ENCODE results near the gene HOOK2. TPM values are rescaled to one million over a fixed set of nuclear protein-coding genes. Genes with fewer than 3 reads are reported as not detected.
"Not testable (repeated sequence)": the region's sequence is repeated elsewhere in the genome, so short reads cannot be mapped to it uniquely, and the experiment has no call there.

HOOK2 gene, protein sequence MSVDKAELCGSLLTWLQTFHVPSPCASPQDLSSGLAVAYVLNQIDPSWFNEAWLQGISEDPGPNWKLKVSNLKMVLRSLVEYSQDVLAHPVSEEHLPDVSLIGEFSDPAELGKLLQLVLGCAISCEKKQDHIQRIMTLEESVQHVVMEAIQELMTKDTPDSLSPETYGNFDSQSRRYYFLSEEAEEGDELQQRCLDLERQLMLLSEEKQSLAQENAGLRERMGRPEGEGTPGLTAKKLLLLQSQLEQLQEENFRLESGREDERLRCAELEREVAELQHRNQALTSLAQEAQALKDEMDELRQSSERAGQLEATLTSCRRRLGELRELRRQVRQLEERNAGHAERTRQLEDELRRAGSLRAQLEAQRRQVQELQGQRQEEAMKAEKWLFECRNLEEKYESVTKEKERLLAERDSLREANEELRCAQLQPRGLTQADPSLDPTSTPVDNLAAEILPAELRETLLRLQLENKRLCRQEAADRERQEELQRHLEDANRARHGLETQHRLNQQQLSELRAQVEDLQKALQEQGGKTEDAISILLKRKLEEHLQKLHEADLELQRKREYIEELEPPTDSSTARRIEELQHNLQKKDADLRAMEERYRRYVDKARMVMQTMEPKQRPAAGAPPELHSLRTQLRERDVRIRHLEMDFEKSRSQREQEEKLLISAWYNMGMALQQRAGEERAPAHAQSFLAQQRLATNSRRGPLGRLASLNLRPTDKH
- 28.7 TPM for polyA plus RNA-seq (2013, experiment 1 of 2)
- 27.5 TPM for polyA plus RNA-seq (2013, experiment 2 of 2)

DNA sequence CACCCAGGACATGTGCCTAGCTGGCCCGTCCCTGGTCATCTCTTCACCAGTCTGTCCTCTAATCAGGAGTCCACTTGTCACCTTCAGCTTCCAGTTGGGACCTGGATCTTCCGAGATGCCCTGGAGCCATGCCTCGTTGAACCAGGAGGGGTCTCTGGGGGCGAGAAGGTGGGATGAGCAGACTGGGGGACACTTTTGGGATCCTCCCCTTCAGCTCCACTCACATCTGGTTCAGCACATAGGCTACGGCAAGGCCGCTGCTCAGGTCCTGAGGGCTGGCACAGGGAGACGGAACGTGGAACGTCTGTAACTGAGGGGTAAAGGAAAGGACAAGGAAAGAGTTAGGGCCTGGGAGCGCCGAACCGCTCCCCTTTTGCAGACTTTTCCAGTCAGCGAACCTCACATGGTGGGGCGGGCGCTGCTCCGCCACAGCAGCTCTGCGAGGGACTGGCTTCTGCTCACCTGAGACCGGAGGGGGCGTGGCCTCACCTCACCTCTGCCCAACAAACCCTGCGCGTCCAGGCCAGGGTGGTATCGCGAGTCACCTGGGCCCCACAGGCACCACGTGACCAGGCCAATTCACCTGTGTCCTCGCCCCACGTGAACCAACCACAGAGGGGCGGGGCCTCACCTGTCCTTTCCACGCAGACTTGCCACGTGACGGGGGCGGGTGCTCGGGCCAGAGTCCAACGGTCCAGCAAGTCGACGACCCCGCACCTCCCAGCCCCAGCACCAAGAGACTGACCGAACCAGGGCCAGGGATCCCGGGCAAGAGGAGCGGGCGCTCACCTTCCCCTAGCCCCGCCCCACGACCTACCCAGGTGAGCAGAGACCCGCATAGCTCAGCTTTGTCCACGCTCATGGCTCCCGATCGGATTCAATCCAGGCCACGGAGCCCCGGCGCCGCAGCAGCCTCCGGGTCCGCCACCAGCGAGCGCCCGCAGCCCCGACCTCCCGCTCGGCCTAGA lies at the start of gene HOOK2:
TSS of gene HOOK2 (minus strand) at position 965 of the 968 bp plus-strand sequence. CDS start at position 862, 103 bp downstream.
- WGBS, 2 experiments (ENCODE audit: insufficient coverage in 2 of 2): 24 to 31% methylated on average over 40 to 41 of the region's 58 CpGs

DNA sequence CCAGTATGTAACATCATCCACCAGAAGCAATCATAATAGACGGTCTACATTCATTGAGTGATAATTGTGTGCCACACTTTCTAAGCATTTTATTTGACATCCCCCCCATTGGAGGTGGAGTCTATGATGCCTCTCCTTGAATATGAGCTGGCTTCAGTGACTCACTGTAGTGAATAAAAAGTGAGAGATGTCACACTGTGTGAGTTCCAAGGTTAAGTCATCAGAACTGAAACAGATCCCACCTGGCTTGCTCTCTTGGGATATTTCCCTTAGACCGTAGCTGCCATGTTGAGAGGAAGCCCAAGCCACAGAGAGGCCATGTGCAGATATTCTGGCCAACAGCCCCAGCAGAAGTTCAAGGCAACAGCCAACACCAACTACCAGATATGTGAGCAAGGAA lies 46.4 kb upstream of the HOOK2 start:
- Histone ChIP-seq H3K4me3 (ENCODE audit: extremely low read depth, insufficient read depth, low read length, poor library complexity, severe bottlenecking) (no peak overlapping the region), H3K4me1 (ENCODE audit: control insufficient read depth, insufficient read depth, low read length, poor library complexity, severe bottlenecking) (no peaks in the 10 kb centered on the region), H3K9me3 (ENCODE audit: control insufficient read depth, low read length) (no peaks in the 10 kb centered on the region), H3K27ac (ENCODE audit: low read depth, low read length, severe bottlenecking) (no peak overlapping the region), H3K36me3 (ENCODE audit: control insufficient read depth, insufficient read depth, low read length) (no peaks in the 10 kb centered on the region)
- 90 to 100% methylated on average over 1 to 2 of the region's 2 CpGs for WGBS, 2 experiments (ENCODE audit: insufficient coverage in 2 of 2)

More for the DNA sequence above, at the start of gene HOOK2:
- peak within 1 kb of the TSS; percentile 57 for H3K4me3 ChIP-seq (ENCODE audit: extremely low read depth, insufficient read depth, low read length, poor library complexity, severe bottlenecking)
- H3K9me3 ChIP-seq (ENCODE audit: control insufficient read depth, low read length): no peaks in the 10 kb centered on the region
- H3K36me3 ChIP-seq (ENCODE audit: control insufficient read depth, insufficient read depth, low read length): peaks cover 7% of the 10 kb centered on the region
- H3K27ac ChIP-seq (ENCODE audit: low read depth, low read length, severe bottlenecking): no peak within 1 kb of the TSS
- H3K4me1 ChIP-seq (ENCODE audit: control insufficient read depth, insufficient read depth, low read length, poor library complexity, severe bottlenecking): peaks cover 31% of the 10 kb centered on the region

GRCh38 chr19:12817810-12818209 lies 42.5 kb upstream of the HOOK2 start:
- H3K4me3 ChIP-seq (ENCODE audit: extremely low read depth, insufficient read depth, low read length, poor library complexity, severe bottlenecking); H3K9me3 ChIP-seq (ENCODE audit: control insufficient read depth, low read length); H3K27ac ChIP-seq (ENCODE audit: low read depth, low read length, severe bottlenecking); H3K4me1 ChIP-seq (ENCODE audit: control insufficient read depth, insufficient read depth, low read length, poor library complexity, severe bottlenecking): not testable (repeated sequence)
- 93 to 94% methylated on average over 8 to 10 of the region's 11 CpGs for WGBS, 2 experiments (ENCODE audit: insufficient coverage in 2 of 2)
- H3K36me3 ChIP-seq (ENCODE audit: control insufficient read depth, insufficient read depth, low read length): peaks cover 20% of the 10 kb centered on the region

- H3K4me3 ChIP-seq (ENCODE audit: extremely low read depth, insufficient read depth, low read length, poor library complexity, severe bottlenecking); H3K4me1 ChIP-seq (ENCODE audit: control insufficient read depth, insufficient read depth, low read length, poor library complexity, severe bottlenecking); H3K27ac ChIP-seq (ENCODE audit: low read depth, low read length, severe bottlenecking); H3K9me3 ChIP-seq (ENCODE audit: control insufficient read depth, low read length): not testable (repeated sequence)
- WGBS, 2 experiments (ENCODE audit: insufficient coverage in 2 of 2): 83 to 94% methylated on average over 1 to 2 of the region's 6 CpGs
- peaks cover 25% of the 10 kb centered on the region for H3K36me3 ChIP-seq (ENCODE audit: control insufficient read depth, insufficient read depth, low read length)
Observed at GRCh38 chr19:12817188-12817587, 41.8 kb upstream of the HOOK2 start.

- Histone ChIP-seq H3K27ac (ENCODE audit: low read depth, low read length, severe bottlenecking) (no peak overlapping the region), H3K36me3 (ENCODE audit: control insufficient read depth, insufficient read depth, low read length) (peaks cover 37% of the 10 kb centered on the region), H3K9me3 (ENCODE audit: control insufficient read depth, low read length) (no peaks in the 10 kb centered on the region), H3K4me1 (ENCODE audit: control insufficient read depth, insufficient read depth, low read length, poor library complexity, severe bottlenecking) (no peaks in the 10 kb centered on the region), H3K4me3 (ENCODE audit: extremely low read depth, insufficient read depth, low read length, poor library complexity, severe bottlenecking) (no peak overlapping the region)
- 91 to 98% methylated on average over 5 of the region's 7 CpGs for WGBS, 2 experiments (ENCODE audit: insufficient coverage in 2 of 2)
Observed at GRCh38 chr19:12815088-12815487, 39.7 kb upstream of the HOOK2 start.

GRCh38 chr19:12806242-12807081 lies 31.1 kb upstream of the HOOK2 start, which contains the start of gene RNASEH2A:
TSS of gene RNASEH2A (plus strand) at chr19:12806584. CDS start at chr19:12806674, 90 bp downstream.
- WGBS, 2 experiments (ENCODE audit: insufficient coverage in 2 of 2): 5% methylated on average over 55 to 62 of the region's 66 CpGs
- Histone ChIP-seq H3K4me3 (ENCODE audit: extremely low read depth, insufficient read depth, low read length, poor library complexity, severe bottlenecking) (peak within 1 kb of the TSS; percentile 79), H3K4me1 (ENCODE audit: control insufficient read depth, insufficient read depth, low read length, poor library complexity, severe bottlenecking) (peaks cover 13% of the 10 kb centered on the region), H3K9me3 (ENCODE audit: control insufficient read depth, low read length) (no peaks in the 10 kb centered on the region), H3K36me3 (ENCODE audit: control insufficient read depth, insufficient read depth, low read length) (peaks cover 37% of the 10 kb centered on the region), H3K27ac (ENCODE audit: low read depth, low read length, severe bottlenecking) (peak within 1 kb of the TSS; percentile 29)

- WGBS, 2 experiments (ENCODE audit: insufficient coverage in 2 of 2): 93 to 95% methylated on average over 25 to 26 of the region's 26 CpGs
- peaks cover 13% of the 10 kb centered on the region for H3K4me1 ChIP-seq (ENCODE audit: control insufficient read depth, insufficient read depth, low read length, poor library complexity, severe bottlenecking)
- H3K9me3 ChIP-seq (ENCODE audit: control insufficient read depth, low read length): no peaks in the 10 kb centered on the region
- H3K4me3 ChIP-seq (ENCODE audit: extremely low read depth, insufficient read depth, low read length, poor library complexity, severe bottlenecking): no peak overlapping the region
- no peak overlapping the region for H3K27ac ChIP-seq (ENCODE audit: low read depth, low read length, severe bottlenecking)
- H3K36me3 ChIP-seq (ENCODE audit: control insufficient read depth, insufficient read depth, low read length): peaks cover 28% of the 10 kb centered on the region
Observed at GRCh38 chr19:12804051-12804450, 28.7 kb upstream of the HOOK2 start.

- H3K4me3 ChIP-seq (ENCODE audit: extremely low read depth, insufficient read depth, low read length, poor library complexity, severe bottlenecking): peak overlapping the region; percentile 84
- peaks cover 26% of the 10 kb centered on the region for H3K36me3 ChIP-seq (ENCODE audit: control insufficient read depth, insufficient read depth, low read length)
- WGBS, 2 experiments (ENCODE audit: insufficient coverage in 2 of 2): 44 to 55% methylated on average over 12 to 17 of the region's 22 CpGs
- no peaks in the 10 kb centered on the region for H3K9me3 ChIP-seq (ENCODE audit: control insufficient read depth, low read length)
- peaks cover 13% of the 10 kb centered on the region for H3K4me1 ChIP-seq (ENCODE audit: control insufficient read depth, insufficient read depth, low read length, poor library complexity, severe bottlenecking)
- no peak overlapping the region for H3K27ac ChIP-seq (ENCODE audit: low read depth, low read length, severe bottlenecking)
Observed at GRCh38 chr19:12802267-12803106, 27.1 kb upstream of the HOOK2 start.
